ENCODE results near the gene FBXO34.

Gene FBXO34

DNA sequence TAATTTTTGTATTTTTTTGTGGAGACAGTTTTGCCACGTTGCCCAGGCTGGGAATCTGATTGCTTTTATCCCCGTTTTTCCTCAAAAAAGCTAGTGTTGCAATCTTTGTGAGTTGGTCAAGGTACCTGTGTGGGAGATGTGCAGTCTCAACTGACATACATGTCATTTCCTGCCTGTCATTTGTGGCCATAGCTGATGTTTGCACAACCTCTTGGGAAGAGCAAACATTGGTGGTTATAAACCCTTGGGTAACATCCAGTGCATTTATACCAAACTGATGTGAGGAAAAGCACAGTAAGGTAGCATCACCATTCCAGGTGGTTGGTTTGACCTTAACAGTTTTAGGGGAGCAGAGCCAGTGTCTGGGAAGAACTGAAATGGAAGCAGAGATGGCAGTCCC, 85.7 kb downstream of the FBXO34 start:
- Histone ChIP-seq H3K9me2 (replicated peaks; ENCODE audit: insufficient read depth, low read length) (no peaks in the 10 kb centered on the region), H4K20me1 (ENCODE audit: low read depth, low read length) (no peaks in the 10 kb centered on the region), H3K4me2 (ENCODE audit: low read depth, low read length, poor library complexity, severe bottlenecking) (no peak overlapping the region), H3K9me3 (ENCODE audit: insufficient read depth, low read length) (no peaks in the 10 kb centered on the region), H3K36me3 (ENCODE audit: low read length) (no peaks in the 10 kb centered on the region), H3F3A (ENCODE audit: insufficient read depth) (no peaks in the 10 kb centered on the region), H3K9ac (ENCODE audit: low read length) (no peak overlapping the region), H2AFZ (ENCODE audit: low read depth, low read length, severe bottlenecking) (no peak overlapping the region), H3K4me3 (ENCODE audit: insufficient read depth, low read length, poor library complexity, severe bottlenecking) (no peak overlapping the region), H3K79me2 (ENCODE audit: insufficient read depth, low read length) (no peaks in the 10 kb centered on the region), H3K27me3 (ENCODE audit: low read length) (no peaks in the 10 kb centered on the region), H3K27ac (ENCODE audit: low read depth, low read length) (no peak overlapping the region)
- no peak for TF ChIP-seq EZH2phosphoT487 (conservative IDR thresholded peaks at IDR 0.05; ENCODE audit: low read length)
- TF ChIP-seq, protein P1, sequence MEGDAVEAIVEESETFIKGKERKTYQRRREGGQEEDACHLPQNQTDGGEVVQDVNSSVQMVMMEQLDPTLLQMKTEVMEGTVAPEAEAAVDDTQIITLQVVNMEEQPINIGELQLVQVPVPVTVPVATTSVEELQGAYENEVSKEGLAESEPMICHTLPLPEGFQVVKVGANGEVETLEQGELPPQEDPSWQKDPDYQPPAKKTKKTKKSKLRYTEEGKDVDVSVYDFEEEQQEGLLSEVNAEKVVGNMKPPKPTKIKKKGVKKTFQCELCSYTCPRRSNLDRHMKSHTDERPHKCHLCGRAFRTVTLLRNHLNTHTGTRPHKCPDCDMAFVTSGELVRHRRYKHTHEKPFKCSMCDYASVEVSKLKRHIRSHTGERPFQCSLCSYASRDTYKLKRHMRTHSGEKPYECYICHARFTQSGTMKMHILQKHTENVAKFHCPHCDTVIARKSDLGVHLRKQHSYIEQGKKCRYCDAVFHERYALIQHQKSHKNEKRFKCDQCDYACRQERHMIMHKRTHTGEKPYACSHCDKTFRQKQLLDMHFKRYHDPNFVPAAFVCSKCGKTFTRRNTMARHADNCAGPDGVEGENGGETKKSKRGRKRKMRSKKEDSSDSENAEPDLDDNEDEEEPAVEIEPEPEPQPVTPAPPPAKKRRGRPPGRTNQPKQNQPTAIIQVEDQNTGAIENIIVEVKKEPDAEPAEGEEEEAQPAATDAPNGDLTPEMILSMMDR (IDR thresholded peaks at IDR 0.05; ENCODE audit: insufficient read depth, low read length, poor library complexity, severe bottlenecking) = no peak

DNA sequence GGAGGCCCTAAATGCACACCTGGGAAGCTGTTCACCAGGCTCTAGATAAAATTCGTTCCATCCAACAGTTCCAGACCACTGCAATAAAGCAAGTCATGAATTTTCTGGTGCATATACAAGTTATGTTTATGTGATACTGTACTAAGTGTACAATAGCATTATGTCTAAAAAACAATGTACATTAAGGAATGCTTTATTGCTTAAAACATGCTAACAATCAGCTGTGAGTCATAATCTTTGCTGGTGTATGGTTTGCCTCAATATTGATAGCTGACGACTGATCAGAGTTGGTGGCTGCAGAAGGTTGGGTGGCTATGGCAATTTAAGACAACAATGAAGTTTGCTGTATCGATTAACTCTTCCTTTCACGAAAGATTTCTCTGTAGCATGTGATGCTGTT, 88.1 kb downstream of the FBXO34 start:
- Histone ChIP-seq H3K36me3 (ENCODE audit: low read length) (no peaks in the 10 kb centered on the region), H3K9ac (ENCODE audit: low read length) (no peak overlapping the region), H4K20me1 (ENCODE audit: low read depth, low read length) (no peaks in the 10 kb centered on the region), H3F3A (ENCODE audit: insufficient read depth) (no peaks in the 10 kb centered on the region), H3K27ac (ENCODE audit: low read depth, low read length) (no peak overlapping the region), H2AFZ (ENCODE audit: low read depth, low read length, severe bottlenecking) (no peak overlapping the region), H3K79me2 (ENCODE audit: insufficient read depth, low read length) (no peaks in the 10 kb centered on the region), H3K27me3 (ENCODE audit: low read length) (no peaks in the 10 kb centered on the region), H3K4me3 (ENCODE audit: insufficient read depth, low read length, poor library complexity, severe bottlenecking) (no peak overlapping the region), H3K9me2 (replicated peaks; ENCODE audit: insufficient read depth, low read length) (no peaks in the 10 kb centered on the region), H3K4me2 (ENCODE audit: low read depth, low read length, poor library complexity, severe bottlenecking) (no peak overlapping the region), H3K9me3 (ENCODE audit: insufficient read depth, low read length) (no peaks in the 10 kb centered on the region)
- TF ChIP-seq EZH2phosphoT487 (conservative IDR thresholded peaks at IDR 0.05; ENCODE audit: low read length) = no peak
- TF ChIP-seq, protein P1 (IDR thresholded peaks at IDR 0.05; ENCODE audit: insufficient read depth, low read length, poor library complexity, severe bottlenecking) = no peak

- Histone ChIP-seq H4K20me1 (ENCODE audit: low read depth, low read length) (no peaks in the 10 kb centered on the region), H3K4me3 (ENCODE audit: insufficient read depth, low read length, poor library complexity, severe bottlenecking) (no peak overlapping the region), H2AFZ (ENCODE audit: low read depth, low read length, severe bottlenecking) (no peak overlapping the region), H3K9me2 (replicated peaks; ENCODE audit: insufficient read depth, low read length) (no peaks in the 10 kb centered on the region), H3K27ac (ENCODE audit: low read depth, low read length) (no peak overlapping the region), H3K79me2 (ENCODE audit: insufficient read depth, low read length) (no peaks in the 10 kb centered on the region), H3K4me2 (ENCODE audit: low read depth, low read length, poor library complexity, severe bottlenecking) (no peak overlapping the region), H3F3A (ENCODE audit: insufficient read depth) (no peaks in the 10 kb centered on the region), H3K27me3 (ENCODE audit: low read length) (no peaks in the 10 kb centered on the region), H3K9ac (ENCODE audit: low read length) (no peak overlapping the region), H3K36me3 (ENCODE audit: low read length) (no peaks in the 10 kb centered on the region), H3K9me3 (ENCODE audit: insufficient read depth, low read length) (no peaks in the 10 kb centered on the region)
- TF ChIP-seq EZH2phosphoT487 (conservative IDR thresholded peaks at IDR 0.05; ENCODE audit: low read length) = no peak
- TF ChIP-seq, protein P1 (IDR thresholded peaks at IDR 0.05; ENCODE audit: insufficient read depth, low read length, poor library complexity, severe bottlenecking) = no peak
These were observed 90.0 kb downstream of the FBXO34 start for GRCh38 chr14:55361190-55361589.
